Breast epithelium (tissue), 3 donors: ENCODE data around the gene SETD3.

Source experiments
- POLR2A ChIP-seq: fragments of 450-650 bp; IDR thresholded peaks from one replicate; pipeline ENCODE4 v1.6.1; 2016; ENCODE audit warnings: antibody characterized with exemption, mild to moderate bottlenecking, moderate library complexity
- POLR2AphosphoS5 ChIP-seq, 3 donors: sonication (generic); formaldehyde crosslinking; IDR thresholded peaks; one replicate each; pipeline ENCODE4 v1.6.1; 2017; ENCODE audit warnings: antibody characterized with exemption in 3 of 3
- TF ChIP-seq, protein P1 (sequence below), 3 donors: fragments of 450-650 bp; IDR thresholded peaks; one replicate each; pipeline ENCODE4 v1.5.1; 2016 to 2017; ENCODE audit warnings: antibody characterized with exemption in 3 of 3, mild to moderate bottlenecking in 3 of 3, moderate library complexity in 3 of 3

DNA sequence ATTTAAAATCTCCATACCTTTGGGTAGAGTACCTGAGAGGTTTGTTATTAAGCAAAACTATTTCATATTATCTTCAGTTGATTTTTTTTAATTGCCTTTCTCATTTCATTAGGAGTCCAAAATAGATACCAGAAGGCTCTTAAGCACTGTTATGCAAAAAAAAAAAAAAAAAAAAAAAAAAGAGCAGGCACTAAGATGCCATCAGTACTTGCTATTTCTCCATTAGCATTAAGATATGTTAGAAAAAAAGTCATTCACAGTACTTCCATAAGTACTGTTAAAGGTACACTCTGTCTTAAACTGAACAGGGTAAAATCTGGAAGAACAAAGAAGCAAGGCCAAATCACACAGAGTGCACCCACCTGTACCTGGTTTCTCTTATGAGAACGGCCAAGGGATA, 57.2 kb downstream of the SETD3 start:
- TF ChIP-seq, protein P1, sequence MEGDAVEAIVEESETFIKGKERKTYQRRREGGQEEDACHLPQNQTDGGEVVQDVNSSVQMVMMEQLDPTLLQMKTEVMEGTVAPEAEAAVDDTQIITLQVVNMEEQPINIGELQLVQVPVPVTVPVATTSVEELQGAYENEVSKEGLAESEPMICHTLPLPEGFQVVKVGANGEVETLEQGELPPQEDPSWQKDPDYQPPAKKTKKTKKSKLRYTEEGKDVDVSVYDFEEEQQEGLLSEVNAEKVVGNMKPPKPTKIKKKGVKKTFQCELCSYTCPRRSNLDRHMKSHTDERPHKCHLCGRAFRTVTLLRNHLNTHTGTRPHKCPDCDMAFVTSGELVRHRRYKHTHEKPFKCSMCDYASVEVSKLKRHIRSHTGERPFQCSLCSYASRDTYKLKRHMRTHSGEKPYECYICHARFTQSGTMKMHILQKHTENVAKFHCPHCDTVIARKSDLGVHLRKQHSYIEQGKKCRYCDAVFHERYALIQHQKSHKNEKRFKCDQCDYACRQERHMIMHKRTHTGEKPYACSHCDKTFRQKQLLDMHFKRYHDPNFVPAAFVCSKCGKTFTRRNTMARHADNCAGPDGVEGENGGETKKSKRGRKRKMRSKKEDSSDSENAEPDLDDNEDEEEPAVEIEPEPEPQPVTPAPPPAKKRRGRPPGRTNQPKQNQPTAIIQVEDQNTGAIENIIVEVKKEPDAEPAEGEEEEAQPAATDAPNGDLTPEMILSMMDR (IDR thresholded peaks at IDR 0.05): no peak
- TF ChIP-seq POLR2A (no peak), POLR2AphosphoS5 (IDR thresholded peaks at IDR 0.05) (no peak)
